HG03280 (cell line): ENCODE measurements around the gene MEGF6.
"Not testable (repeated sequence)": the region's sequence is repeated elsewhere in the genome, so short reads cannot be mapped to it uniquely, and the experiment has no call there.

Source experiments
- ATAC-seq: cut with Tn5 transposase; IDR thresholded peaks from one replicate; pipeline ENCODE4 v1.9.1; 2021; ENCODE audit warnings: mild to moderate bottlenecking, moderate library complexity; ENCODE audit not compliant: unreplicated experiment

The MEGF6 gene

GRCh38 chr1:3575515-3575914, 35.8 kb downstream of the MEGF6 start:
- ATAC-seq = not testable (repeated sequence)

GRCh38 chr1:3573500-3573899, 37.8 kb downstream of the MEGF6 start:
- ATAC-seq = no peak

DNA sequence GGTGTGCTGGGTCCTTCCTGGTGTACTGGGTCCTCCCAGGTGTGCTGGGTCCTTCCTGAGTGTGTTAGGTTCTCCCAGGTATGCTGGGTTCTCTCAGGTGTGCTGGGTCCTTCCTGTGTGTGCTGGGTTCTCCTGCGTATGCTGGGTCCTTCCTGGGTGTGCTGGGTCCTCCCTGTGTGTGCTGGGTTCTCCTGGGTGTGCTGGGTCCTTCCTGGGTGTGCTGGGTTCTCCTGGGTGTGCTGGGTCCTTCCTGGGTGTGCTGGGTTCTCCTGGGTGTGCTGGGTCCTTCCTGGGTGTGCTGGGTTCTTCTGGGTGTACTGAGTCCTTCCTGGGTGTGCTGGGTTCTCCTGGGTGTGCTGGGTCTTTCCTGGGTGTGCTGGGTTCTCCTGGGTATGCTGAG, 38.7 kb downstream of the MEGF6 start:
- not testable (repeated sequence) for ATAC-seq

DNA sequence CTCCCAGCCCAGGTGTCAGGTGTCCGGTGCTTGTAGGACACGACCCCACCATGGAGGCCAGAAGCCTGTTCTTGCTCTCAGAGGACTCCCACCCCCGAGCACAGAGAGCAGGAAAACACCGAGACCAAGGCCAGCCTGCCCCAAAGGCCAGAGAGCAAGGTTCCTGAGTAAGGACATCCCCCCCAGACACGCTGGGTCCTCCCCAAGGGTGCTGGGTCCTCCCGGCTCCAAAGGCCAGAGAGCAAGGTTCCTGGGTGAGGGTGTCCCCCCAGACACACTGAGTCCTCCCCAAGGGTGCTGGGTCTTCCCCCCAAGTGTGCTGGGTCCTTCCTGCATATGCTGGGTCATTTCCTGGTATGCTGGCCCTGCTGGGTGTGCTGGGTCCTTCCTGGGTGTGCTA, 40.0 kb downstream of the MEGF6 start:
- ATAC-seq = no peak

DNA sequence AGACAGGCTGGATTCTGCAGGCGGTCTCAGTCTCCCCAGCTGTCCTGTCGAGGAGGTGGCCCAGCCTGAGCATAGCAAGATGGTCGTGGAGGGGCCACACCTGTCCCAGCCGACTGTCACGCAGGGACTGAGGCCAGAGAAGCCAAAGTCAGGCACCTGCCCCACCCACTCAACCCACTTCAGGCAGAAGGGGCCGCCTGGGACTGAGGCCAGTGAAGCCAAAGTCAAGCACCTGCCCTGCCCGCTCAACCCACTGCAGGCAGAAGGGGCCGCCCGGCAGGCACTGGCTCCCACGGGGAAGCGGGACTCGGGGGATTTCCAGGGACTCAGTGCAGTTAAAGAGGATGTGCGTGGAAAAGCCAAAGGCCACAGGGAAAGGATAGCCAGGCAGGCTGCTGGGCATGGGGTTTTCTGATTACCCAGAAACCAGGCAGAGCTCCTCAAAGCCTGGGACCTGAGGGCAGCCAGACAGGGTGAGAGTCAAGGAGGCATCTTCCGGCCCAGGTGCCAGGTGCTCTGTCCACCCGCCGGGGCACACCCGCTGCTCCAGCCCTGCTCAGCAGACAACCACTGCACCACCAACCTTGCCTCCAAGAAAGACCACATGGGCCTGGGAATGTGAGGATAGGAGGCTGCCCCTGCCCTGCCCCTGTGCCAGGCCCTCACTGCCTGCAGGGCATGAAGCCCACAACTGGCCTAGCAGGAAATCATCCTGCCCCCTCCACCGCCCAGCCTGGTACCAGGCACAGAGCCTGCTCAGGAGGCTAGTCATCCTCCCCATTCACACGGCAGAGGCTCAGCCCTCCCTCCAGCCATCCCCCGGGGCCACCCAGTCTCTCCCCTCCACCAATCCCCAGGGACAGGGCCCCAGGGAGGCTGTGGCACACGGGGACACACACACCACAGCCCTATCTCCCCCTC, 41.0 kb downstream of the MEGF6 start:
- no peak for ATAC-seq

DNA sequence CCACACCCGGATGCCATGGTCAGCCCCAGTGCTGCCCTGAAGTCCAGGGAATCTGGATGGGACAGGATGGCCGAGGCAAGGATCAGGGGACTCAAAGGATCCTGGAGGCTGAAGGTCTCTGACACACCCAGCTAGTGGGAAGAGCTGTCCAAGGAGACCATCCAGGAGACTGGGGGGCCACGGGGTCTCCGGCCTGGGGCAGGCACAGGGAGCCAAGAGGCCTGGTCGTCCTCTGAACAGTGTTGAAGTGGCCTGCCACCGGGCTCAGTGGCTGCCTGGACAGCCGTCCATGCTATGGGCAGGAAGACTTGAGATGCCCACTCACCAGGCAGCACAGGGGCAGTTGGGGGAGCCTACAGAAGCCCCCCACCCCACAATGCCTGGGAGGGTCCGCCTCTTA, 41.9 kb downstream of the MEGF6 start:
- ATAC-seq = no peak

- ATAC-seq = no peak
These were observed 42.4 kb downstream of the MEGF6 start for GRCh38 chr1:3568815-3569435.

- no peak for ATAC-seq
These were observed 44.1 kb downstream of the MEGF6 start for GRCh38 chr1:3566951-3567804.

DNA sequence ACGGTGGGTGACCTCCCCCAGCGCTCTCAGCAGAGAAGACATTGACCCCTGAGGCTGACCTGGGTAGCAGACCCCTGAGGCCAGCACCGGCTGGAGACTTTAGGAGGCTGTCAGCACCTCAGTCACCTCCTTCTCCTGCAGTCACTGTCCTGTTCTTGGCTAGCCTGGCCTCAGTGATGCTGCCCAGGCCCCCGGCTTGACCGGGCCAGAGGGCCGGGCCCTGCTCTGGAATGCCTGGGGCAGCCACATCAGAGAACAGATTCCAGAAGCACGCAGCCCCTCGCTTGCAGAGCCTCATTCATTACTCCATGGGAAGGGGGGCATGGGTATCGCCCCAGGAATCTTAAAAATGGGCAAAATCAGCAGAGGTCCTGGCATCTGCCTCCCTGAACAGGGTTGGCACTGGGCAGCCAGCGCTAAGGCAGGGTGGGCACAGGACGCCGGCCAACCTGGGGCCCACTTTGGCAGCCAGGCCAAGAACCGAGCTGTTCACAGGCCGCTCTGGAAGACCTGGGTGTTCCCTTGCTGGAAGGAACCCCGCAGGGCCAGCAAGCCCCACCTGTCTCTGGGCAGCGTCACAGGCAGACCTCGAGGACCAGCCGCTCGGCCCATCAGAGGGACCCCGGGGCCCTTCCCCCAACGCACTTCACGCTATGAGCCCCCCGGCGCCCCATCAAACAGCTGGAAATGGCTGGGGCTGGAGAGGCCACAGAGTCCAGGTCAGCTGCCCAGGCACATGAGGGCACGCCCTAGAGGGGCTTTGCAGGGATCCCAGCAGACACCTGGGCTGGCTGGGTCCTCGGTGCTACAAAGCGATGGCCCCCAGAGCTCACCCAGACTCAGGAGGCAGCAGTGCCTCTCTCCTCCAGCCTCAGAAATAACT, 45.1 kb downstream of the MEGF6 start:
- ATAC-seq = no peak

DNA sequence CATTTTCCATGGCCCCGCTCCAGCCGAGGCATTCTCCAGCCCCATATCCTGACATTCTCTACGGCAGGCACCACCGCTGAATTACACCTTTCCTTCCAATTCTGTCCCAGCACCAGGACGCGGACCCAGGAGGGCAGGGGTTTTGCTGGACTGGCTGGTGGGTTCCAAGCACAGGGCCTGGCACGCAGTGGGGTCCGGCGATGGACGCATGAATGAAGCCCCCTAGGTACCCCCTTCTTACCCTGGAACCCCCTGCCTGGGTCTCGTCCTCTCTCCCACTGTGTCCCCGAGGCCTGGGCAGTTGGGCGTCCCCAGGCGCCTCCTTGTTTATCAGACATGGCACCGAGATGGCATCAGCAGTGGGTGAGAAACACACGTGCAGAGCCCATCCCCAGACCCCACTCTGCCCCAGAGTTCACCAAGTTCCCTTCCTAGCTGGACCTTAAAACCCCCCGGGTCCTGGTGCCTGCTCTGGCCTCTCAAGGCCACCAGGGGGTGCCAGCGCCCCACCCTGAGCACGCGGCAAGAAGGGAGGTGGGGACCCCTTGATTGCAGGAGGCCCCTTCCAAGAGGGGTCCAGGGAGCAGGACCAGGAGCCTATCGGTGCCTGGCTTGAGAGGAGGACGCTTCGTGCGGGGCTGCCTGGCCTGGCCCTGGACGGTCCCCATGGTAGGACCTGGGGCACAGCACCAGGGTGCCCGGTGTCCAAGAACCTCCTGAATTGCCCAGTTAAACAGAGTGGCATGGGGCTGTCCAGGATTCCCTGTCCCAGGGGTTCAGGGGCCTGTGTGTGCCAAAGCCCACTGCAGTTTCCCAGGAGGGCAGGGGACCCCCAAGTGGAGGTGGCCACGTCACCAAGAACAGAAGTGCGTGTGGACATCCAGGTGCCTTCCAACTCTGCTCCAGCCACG, 46.1 kb downstream of the MEGF6 start:
- no peak for ATAC-seq

DNA sequence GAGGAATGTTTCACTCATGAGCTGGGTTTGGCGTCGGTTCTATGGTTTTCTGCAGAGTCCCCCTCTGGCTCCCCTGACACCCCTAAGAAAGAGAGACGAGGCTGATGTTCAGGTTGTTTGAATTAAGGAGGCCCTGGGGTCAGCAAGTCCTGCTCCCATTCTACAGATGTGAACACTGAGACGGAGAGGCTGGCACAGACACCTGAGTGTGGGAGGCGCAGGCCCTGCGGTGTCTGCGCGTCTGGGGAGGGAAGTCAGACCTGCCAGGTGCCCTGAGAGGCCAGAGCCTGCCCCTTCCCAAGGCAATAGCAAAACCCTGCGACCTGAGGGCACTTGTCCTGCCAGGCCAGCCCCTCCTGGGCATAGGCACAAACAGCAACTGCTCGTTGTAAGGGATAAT, 47.7 kb downstream of the MEGF6 start:
- no peak for ATAC-seq

DNA sequence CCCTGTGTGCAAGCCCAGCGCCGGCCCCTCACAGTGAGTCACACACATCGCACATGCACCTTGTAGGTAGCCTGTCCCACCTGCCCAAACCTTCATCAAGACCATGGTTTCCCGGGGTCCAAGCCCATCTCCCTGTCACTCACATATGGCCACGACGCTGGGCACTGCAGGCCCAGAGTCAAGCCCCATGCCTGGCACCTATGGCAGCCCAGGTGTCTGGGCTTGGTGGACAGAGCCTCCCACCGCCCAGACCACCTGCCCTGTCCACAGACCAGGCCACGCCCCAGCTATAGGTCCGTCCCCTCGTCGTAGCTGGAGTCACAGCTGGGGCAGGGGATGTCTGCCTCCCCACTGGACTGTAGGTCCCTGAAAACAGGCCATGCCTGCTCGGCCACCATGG, 48.2 kb downstream of the MEGF6 start:
- ATAC-seq = no peak

DNA sequence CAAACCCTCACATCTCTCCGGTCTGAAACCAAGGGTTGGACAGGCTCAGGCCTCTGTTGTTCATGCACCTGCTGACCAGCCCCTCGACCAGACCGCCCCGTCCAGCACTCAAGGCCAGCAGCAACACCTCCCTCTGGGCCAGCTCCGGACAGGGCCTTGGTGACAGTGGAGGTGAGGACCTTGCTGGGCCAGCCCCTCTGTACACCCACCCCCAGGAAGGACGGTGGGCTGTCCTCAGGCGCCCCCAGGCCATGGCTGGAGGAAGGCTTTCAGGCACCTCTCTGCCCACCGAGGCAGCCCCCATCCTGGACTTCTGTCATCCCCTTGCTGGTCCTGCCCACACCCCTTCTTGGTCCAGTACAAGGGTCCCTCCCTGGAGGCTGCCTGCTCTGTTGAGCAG, 48.6 kb downstream of the MEGF6 start:
- no peak for ATAC-seq

GRCh38 chr1:3561702-3562101, 49.6 kb downstream of the MEGF6 start:
- ATAC-seq = no peak

DNA sequence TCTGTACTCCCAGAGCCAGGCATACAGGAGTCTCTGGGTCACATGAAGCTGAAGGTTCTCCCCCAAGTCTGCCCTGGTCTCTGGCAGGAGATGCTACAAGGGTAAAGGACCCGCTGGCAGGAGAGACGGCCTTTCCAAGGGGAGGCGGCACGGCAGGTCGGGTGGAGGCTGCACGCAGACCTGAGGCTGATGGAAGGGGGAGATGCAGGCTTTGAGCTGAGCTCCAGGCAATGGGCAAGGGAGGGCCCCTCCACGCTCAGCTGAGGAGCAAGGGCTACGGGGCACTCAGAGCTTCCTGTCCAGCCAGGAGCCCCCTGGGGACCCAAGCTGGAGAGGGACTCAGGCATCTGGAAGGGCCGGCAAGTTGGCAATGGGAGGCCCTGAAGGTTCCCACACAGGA, 50.3 kb downstream of the MEGF6 start:
- ATAC-seq = no peak

DNA sequence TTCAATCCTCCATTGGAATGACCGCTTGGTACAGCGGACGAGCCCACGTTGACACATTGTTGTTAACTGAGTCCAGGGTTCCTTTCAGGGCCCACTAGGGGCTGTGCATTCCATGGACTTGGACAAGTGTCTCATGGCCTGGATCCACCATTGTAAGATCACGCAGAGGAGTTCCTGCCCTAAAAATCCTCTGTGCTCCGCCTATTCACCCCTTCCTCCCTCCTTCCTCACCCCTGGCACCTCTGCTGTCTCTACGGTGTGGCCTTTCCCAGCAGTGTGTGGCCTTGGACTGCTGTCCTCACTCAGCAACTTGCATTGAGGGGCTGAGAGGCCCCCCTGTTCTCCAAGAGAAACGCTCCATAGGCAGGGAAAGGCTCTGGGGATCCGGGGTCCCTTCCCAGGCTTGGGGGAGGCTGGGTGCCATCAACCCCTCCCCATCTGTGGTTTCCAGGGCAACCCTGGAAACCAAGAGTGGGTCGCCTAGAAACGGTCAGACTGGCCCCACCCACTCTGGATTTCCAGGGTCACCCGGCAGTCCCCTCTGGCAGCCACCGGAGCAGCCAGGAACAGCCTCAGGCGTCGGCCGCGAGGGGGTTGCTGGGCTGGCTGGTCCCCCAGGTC, 50.9 kb downstream of the MEGF6 start:
- ATAC-seq = no peak

GRCh38 chr1:3558036-3558726, 53.1 kb downstream of the MEGF6 start:
- ATAC-seq = no peak

GRCh38 chr1:3557366-3557765, 53.9 kb downstream of the MEGF6 start:
- no peak for ATAC-seq
